HEK293T (cell line): ENCODE measurements around the gene C1QTNF6.

ENCODE experiments used
- CTCF ChIA-PET: fragments of 350-600 bp; formaldehyde crosslinking; extraction: SDS; loops from one replicate; lab custom pipeline; 2021; ENCODE audit warnings: antibody characterized with exemption, inconsistent platforms; lab: Yijun Ruan, JAX
- POLR2A ChIA-PET: fragments of 350-600 bp; formaldehyde crosslinking; extraction: SDS; loops from one replicate; lab custom pipeline; 2020; ENCODE audit warnings: antibody characterized with exemption, inconsistent platforms; lab: Yijun Ruan, JAX
- DNase-seq: peaks from one replicate; pipeline ENCODE4 v3.0.0; 2012; ENCODE audit warnings: mixed read lengths; ENCODE audit errors: extremely low spot score
- ARNT ChIP-seq: fragments of 450-650 bp; IDR thresholded peaks from 2 replicates; pipeline ENCODE4 v1.6.1; 2017; ENCODE audit warnings: mild to moderate bottlenecking
- BHLHE40 ChIP-seq: fragments of 450-650 bp; IDR thresholded peaks from 2 replicates; pipeline ENCODE4 v1.6.1; 2016; ENCODE audit warnings: mild to moderate bottlenecking, moderate library complexity, borderline replicate concordance
- CTBP1 ChIP-seq: fragments of 450-650 bp; IDR thresholded peaks from 2 replicates; pipeline ENCODE4 v1.6.1; 2016; ENCODE audit warnings: borderline replicate concordance
- ELF4 ChIP-seq: fragments of 450-650 bp; IDR thresholded peaks from 2 replicates; pipeline ENCODE4 v1.6.1; 2017; ENCODE audit warnings: antibody characterized with exemption
- FOXA1 ChIP-seq: fragments of 450-650 bp; IDR thresholded peaks from 2 replicates; pipeline ENCODE4 v1.6.1; 2016; ENCODE audit warnings: mild to moderate bottlenecking
- FOXK2 ChIP-seq: fragments of 450-650 bp; IDR thresholded peaks from 2 replicates; pipeline ENCODE4 v1.6.1; 2016; ENCODE audit warnings: mild to moderate bottlenecking
- FOXM1 ChIP-seq: fragments of 450-650 bp; IDR thresholded peaks from 2 replicates; pipeline ENCODE4 v1.6.1; 2017; ENCODE audit warnings: mild to moderate bottlenecking, borderline replicate concordance
- HDGF ChIP-seq: fragments of 450-650 bp; IDR thresholded peaks from 2 replicates; pipeline ENCODE4 v1.6.1; 2017; ENCODE audit warnings: antibody characterized with exemption, borderline replicate concordance
- L3MBTL2 ChIP-seq: fragments of 450-650 bp; conservative IDR thresholded peaks from 2 replicates; pipeline ENCODE4 v1.6.1; 2016; ENCODE audit warnings: mild to moderate bottlenecking
- LEF1 ChIP-seq: fragments of 450-650 bp; IDR thresholded peaks from 2 replicates; pipeline ENCODE4 v1.6.1; 2017; ENCODE audit warnings: mild to moderate bottlenecking, borderline replicate concordance
- NFRKB ChIP-seq: fragments of 450-650 bp; IDR thresholded peaks from 2 replicates; pipeline ENCODE4 v1.6.1; 2016; ENCODE audit warnings: mild to moderate bottlenecking, moderate library complexity
- SP1 ChIP-seq: fragments of 450-650 bp; IDR thresholded peaks from 2 replicates; pipeline ENCODE4 v1.6.1; 2017
- SUZ12 ChIP-seq: fragments of 450-650 bp; IDR thresholded peaks from 2 replicates; pipeline ENCODE4 v1.6.1; 2016; ENCODE audit warnings: mild to moderate bottlenecking
- TARDBP ChIP-seq: fragments of 450-650 bp; IDR thresholded peaks from 2 replicates; pipeline ENCODE4 v1.6.1; 2016
- ZNF384 ChIP-seq: fragments of 450-650 bp; IDR thresholded peaks from 2 replicates; pipeline ENCODE4 v1.6.1; 2016
- TF ChIP-seq, protein P1 (sequence below): fragments of 450-650 bp; IDR thresholded peaks from 2 replicates; pipeline ENCODE4 v1.6.1; 2016

The C1QTNF6 gene

DNA sequence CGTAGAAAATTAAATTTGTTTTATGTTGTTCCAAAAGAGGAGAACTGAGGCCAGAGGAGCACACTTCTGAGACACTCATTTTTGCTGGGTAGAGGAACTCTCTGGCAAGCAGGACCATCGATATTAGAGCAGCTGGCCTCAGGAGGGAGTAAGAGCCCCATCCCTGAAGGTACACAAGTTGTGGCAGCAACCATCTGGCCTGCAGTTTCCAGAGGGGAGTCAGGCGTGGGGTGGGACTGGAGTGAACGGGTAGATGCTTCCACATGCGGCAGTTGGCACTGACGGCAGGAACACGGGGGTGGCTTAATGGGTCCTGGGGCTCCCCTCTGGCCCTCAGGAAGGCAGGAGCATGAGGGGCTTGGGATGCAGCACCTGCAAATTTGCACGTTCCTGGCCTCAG is 37.4 kb upstream of the C1QTNF6 start:
- TF ChIP-seq BHLHE40, result no peak
- TF ChIP-seq SP1, result no peak
- no peak for TF ChIP-seq LEF1
- TF ChIP-seq, protein P1, sequence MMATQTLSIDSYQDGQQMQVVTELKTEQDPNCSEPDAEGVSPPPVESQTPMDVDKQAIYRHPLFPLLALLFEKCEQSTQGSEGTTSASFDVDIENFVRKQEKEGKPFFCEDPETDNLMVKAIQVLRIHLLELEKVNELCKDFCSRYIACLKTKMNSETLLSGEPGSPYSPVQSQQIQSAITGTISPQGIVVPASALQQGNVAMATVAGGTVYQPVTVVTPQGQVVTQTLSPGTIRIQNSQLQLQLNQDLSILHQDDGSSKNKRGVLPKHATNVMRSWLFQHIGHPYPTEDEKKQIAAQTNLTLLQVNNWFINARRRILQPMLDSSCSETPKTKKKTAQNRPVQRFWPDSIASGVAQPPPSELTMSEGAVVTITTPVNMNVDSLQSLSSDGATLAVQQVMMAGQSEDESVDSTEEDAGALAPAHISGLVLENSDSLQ, result no peak
- TF ChIP-seq FOXM1, result no peak
- no peak for TF ChIP-seq FOXK2
- TF ChIP-seq CTBP1, result no peak
- no peak for TF ChIP-seq SUZ12
- TF ChIP-seq ARNT, result no peak
- TF ChIP-seq HDGF, result no peak
- TF ChIP-seq ELF4, result no peak
- ChIA-PET POLR2A (no interaction called here), CTCF (interaction anchor here (0.6 kb wide), 1 partner anchor 721 kb away, joined by 4 read pairs; no protein-coding TSS in a partner anchor)
- DNase-seq, result no peak

DNA sequence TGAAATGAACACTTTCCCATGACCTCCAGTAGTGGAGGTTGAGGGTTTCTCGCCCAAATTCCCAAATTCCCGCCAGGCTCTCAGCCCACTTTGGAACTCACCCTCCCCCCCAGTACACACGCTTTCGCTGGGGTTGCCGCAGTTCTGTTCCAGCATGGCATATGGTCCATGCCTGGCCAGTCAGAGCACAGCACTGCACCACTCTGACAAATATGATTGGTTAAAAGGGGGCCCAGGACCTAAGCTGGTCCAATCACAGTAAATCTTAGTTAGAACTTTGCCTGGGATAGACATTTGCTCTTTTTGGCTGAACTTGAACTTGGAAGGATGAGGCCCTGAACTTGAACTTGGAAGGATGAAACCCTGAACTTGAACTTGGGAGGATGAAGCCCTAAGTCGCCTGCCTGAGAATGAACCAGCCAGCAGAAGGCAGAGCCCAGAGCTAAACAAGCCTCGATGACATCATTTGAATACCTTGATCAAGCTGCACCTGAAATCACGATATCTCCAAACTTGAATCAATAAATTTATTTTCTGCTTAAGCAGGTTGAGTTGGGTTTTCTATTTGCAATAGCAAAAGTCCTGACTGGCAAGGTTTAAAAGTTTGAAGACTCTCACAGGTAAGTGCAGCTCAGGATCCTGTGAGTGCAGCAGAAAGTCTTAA is 36.8 kb upstream of the C1QTNF6 start:
- ChIA-PET POLR2A (no interaction called here), CTCF (interaction anchor here (0.6 kb wide), 1 partner anchor 721 kb away, joined by 4 read pairs; no protein-coding TSS in a partner anchor)
- no peak for DNase-seq
- no peak for TF ChIP-seq FOXA1
- TF ChIP-seq HDGF, result no peak
- no peak for TF ChIP-seq L3MBTL2
- TF ChIP-seq NFRKB, result no peak
- TF ChIP-seq ARNT, result no peak
- TF ChIP-seq TARDBP, result no peak
- no peak for TF ChIP-seq ZNF384
- no peak for TF ChIP-seq FOXM1

DNA sequence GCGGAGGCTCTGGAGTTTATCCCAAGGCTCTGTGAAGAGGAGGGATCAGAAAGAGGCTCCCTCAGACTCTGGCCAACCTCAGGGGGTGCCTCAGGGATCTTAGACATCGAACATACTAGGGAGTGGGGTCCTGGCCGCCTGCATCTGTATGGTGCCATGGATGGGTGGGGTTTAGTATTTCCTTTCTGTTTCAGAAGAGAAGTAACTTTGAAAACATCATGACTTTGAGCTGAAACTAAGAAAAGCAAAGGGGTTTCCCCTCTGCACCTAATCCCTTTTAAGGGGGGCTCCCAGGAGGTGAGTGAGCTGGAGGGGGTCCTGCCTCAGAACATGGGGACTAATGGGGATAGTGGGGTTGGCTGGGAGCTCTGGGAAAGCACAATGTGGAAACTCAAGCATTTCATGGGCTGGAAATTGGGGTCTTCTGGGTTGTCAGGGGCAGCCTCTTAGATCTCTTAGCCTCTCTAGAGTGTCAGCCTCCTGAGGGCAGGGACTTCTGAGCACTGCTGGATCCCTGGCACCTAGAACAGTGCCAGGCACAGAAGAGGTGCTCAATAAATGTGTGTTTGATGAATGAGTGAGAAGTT is 36.0 kb upstream of the C1QTNF6 start:
- TF ChIP-seq L3MBTL2 (no peak), ELF4 (no peak), LEF1 (no peak), FOXK2 (no peak), ARNT (no peak)
- DNase-seq, result no peak
- CTCF ChIA-PET, result no interaction called here
- POLR2A ChIA-PET, result no interaction called here

DNA sequence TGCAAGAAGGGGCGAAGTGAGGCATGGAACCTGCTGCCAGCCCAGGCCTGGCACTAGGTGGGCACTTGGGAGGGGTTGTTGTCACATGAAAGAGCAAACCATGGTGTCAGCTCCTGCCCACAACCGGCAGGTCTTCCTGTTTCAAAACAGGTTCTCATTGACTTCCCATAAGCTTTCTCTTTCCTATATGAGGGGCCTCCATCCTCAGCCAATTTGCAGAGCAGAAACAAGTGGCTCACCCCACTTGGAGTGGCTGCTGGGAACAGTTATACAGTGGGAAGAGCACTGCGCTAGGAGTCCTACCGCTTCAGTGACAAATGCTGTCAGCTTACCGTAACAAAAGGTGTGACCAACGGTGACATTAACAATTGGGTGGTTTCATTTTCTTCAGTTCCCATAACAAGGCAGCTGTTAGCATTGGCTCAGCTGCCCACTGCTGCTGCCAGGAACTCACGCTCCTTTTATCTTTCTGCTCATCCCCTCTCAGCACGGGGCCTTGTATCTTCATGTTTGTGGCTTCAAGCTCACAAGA is 34.5 kb upstream of the C1QTNF6 start:
- ChIA-PET CTCF (interaction anchor here (0.9 kb wide), 1 partner anchor 458 kb away, joined by 4 read pairs; no protein-coding TSS in a partner anchor), POLR2A (no interaction called here)
- DNase-seq, result no peak
- TF ChIP-seq SUZ12 (no peak), FOXA1 (no peak), ARNT (no peak), FOXK2 (no peak), BHLHE40 (no peak), NFRKB (no peak), FOXM1 (no peak), ELF4 (no peak), TARDBP (no peak), L3MBTL2 (no peak)
- TF ChIP-seq, protein P1, result no peak

DNA sequence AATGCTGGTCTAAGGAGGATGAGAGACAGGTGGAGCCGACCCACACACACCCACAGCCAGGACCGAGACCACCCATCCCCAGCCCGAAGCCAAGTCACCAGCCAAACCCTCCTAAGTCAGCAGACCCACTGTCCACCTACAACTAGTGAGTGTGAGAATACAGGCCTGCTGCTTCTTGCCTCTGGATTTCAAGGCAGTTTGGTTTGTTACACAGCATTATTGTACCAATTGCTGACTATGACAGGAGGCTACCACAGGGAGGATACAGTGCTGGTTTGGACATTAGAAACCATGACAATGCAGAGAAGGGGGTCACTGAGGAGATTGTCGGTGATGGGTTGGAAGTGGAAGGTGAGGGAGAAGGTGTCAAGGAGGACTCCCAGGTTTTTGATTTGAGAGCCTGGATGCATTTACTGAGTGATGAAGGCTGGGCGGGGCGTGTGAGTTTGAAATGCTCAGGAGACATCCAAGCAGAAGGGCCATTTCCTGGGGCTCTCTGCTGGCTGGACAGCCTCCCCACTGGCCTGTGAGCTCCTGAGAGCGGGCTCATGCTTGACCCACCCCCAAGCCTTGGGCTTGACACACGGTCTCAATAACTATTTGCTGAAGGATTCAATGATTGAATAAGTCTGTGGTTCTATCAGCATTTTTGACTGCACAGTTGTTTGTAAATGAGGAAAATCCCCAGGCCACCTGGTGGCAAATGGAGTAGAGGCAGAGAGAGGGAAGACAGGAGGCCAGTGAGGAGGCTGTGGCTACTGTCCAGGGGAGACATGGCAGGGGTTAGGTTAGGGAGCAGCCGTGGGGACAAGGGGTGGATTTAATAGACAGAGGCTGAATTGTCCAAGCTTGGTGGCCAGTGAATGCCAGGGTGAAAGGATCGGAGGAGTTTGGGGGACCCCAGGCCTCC is 33.6 kb upstream of the C1QTNF6 start:
- TF ChIP-seq FOXM1 (no peak), SUZ12 (no peak), L3MBTL2 (no peak), BHLHE40 (no peak), NFRKB (no peak), ELF4 (no peak), ARNT (no peak), SP1 (no peak), CTBP1 (no peak)
- TF ChIP-seq, protein P1, result no peak
- CTCF ChIA-PET, result no interaction called here
- no peak for DNase-seq
- POLR2A ChIA-PET, result no interaction called here

DNA sequence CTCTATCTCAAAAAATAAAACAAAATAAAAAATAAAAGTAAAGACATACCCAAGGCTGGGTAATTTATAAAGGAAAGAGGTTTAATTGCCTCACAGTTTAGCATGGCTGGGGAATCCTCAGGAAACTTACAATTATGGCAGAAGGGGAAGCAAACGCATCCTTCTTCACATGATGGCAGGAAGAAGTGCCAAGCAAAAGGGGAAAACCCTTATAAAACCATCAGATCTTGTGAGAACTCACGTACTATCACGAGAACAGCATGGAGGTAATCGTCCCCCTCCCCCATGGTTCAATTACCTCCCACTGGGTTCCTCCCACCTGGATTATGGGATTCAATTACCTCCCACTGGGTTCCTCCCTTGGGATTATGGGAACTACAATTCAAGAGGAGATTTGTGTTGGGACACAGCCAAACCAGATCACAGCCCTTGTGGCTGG is 32.5 kb upstream of the C1QTNF6 start:
- DNase-seq, result no peak
- ChIA-PET POLR2A (no interaction called here), CTCF (no interaction called here)
- TF ChIP-seq BHLHE40 (no peak), LEF1 (no peak), SUZ12 (no peak), SP1 (no peak)
- TF ChIP-seq, protein P1, result no peak
